Body of pancreas (tissue), 4 donors: ENCODE data around the gene CEP128.

ENCODE experiments used
- CTCF ChIP-seq, 7 experiments: fragments of 450-650 bp in 4 of 7; fragments of 200-600 bp in 3 of 7; sonication (generic) in 3 of 7; IDR thresholded peaks; one replicate each; pipeline ENCODE4 v1.5.1; 2016 to 2019; ENCODE audit warnings: antibody characterized with exemption in 7 of 7
- POLR2A ChIP-seq, 3 donors: fragments of 450-650 bp; IDR thresholded peaks; one replicate each; pipeline ENCODE4 v1.6.1; 2016; ENCODE audit warnings: antibody characterized with exemption in 3 of 3, mild to moderate bottlenecking in 2 of 3

- TF ChIP-seq CTCF (IDR thresholded peaks at IDR 0.05) (no peak), POLR2A (IDR thresholded peaks at IDR 0.05) (no peak)
These were observed 373.5 kb downstream of the CEP128 start for GRCh38 chr14:80567905-80568536.
